Measurements from ENCODE around the gene HSD17B14. TPM values are rescaled to one million over a fixed set of nuclear protein-coding genes. Genes with fewer than 3 reads are reported as not detected.

HSD17B14 gene
- total RNA-seq, 1 experiment from 2014 or later: 3.9 TPM

DNA sequence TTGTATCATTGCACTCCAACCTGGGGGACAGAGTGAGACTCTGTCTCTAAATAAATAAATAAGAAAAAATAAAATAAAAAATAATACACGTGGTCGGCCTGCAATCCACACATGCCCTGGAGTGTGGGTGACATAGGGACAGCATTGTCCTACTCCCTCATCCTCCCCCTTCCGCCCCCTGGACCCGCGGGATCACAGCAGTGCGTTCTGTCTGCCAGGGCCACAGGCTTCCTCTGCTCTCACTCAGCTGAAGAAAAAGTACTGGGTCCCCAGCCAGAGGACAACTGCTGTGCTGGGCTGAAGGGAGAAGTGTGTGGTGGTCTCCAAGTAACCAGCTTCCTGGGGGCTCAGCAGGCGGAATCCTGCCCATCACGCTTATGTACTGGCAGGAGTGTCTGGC is 31.8 kb downstream of the HSD17B14 start:
- no peaks in the 10 kb centered on the region for H4K20me1 ChIP-seq (ENCODE audit: insufficient read depth)
- intact Hi-C loops (cut with micrococcal nuclease): no loop called here
- H3K9me3 ChIP-seq (ENCODE audit: control insufficient read depth in 1 of 2, insufficient read depth in 1 of 2, low read depth in 1 of 2, low read length in 2 of 2): no peaks in the 10 kb centered on the region
- H3K4me1 ChIP-seq (ENCODE audit: control insufficient read depth in 1 of 2, insufficient read depth in 2 of 2, low read length in 2 of 2): peaks cover 0 to 6% of the 10 kb centered on the region in 2 experiments; a peak in 1 of 4 replicates
- H3K9ac ChIP-seq (ENCODE audit: low read length): no peak overlapping the region
- no peak for ATAC-seq
- POLR2A ChIA-PET: no interaction called here
- BruUV-seq (replicated peaks): no TSS peak
- TF ChIP-seq POLR2A (IDR thresholded peaks at IDR 0.05; ENCODE audit: borderline replicate concordance, extremely low read depth, insufficient read depth, insufficient read length): no peak
- no peak for TF ChIP-seq ZFX (IDR thresholded peaks at IDR 0.05)
- TF ChIP-seq, protein P1, sequence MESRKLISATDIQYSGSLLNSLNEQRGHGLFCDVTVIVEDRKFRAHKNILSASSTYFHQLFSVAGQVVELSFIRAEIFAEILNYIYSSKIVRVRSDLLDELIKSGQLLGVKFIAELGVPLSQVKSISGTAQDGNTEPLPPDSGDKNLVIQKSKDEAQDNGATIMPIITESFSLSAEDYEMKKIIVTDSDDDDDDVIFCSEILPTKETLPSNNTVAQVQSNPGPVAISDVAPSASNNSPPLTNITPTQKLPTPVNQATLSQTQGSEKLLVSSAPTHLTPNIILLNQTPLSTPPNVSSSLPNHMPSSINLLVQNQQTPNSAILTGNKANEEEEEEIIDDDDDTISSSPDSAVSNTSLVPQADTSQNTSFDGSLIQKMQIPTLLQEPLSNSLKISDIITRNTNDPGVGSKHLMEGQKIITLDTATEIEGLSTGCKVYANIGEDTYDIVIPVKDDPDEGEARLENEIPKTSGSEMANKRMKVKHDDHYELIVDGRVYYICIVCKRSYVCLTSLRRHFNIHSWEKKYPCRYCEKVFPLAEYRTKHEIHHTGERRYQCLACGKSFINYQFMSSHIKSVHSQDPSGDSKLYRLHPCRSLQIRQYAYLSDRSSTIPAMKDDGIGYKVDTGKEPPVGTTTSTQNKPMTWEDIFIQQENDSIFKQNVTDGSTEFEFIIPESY (IDR thresholded peaks at IDR 0.05; ENCODE audit: extremely low read depth, insufficient replicate concordance, low read length): no peak
- no peak for TF ChIP-seq SRF (IDR thresholded peaks at IDR 0.05; ENCODE audit: low read depth)
- no peak for TF ChIP-seq TCF7L2 (IDR thresholded peaks at IDR 0.05; ENCODE audit: borderline replicate concordance, extremely low read depth, insufficient read depth, insufficient read length)
- TF ChIP-seq RAD21 (IDR thresholded peaks at IDR 0.05; ENCODE audit: low read depth): no peak
- TF ChIP-seq, protein P2, sequence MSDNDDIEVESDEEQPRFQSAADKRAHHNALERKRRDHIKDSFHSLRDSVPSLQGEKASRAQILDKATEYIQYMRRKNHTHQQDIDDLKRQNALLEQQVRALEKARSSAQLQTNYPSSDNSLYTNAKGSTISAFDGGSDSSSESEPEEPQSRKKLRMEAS (IDR thresholded peaks at IDR 0.05): no peak
- no peak for TF ChIP-seq SP1 (IDR thresholded peaks at IDR 0.05; ENCODE audit: low read depth)
- TF ChIP-seq CBX3 (IDR thresholded peaks at IDR 0.05; ENCODE audit: low read depth): no peak
- no peak for TF ChIP-seq EZH2phosphoT487 (IDR thresholded peaks at IDR 0.05; ENCODE audit: borderline replicate concordance)
- TF ChIP-seq ELF1 (IDR thresholded peaks at IDR 0.05; ENCODE audit: borderline replicate concordance, low read depth): no peak
- TF ChIP-seq FOSL1 (IDR thresholded peaks at IDR 0.05; ENCODE audit: low read depth): no peak
- TF ChIP-seq, protein P3, sequence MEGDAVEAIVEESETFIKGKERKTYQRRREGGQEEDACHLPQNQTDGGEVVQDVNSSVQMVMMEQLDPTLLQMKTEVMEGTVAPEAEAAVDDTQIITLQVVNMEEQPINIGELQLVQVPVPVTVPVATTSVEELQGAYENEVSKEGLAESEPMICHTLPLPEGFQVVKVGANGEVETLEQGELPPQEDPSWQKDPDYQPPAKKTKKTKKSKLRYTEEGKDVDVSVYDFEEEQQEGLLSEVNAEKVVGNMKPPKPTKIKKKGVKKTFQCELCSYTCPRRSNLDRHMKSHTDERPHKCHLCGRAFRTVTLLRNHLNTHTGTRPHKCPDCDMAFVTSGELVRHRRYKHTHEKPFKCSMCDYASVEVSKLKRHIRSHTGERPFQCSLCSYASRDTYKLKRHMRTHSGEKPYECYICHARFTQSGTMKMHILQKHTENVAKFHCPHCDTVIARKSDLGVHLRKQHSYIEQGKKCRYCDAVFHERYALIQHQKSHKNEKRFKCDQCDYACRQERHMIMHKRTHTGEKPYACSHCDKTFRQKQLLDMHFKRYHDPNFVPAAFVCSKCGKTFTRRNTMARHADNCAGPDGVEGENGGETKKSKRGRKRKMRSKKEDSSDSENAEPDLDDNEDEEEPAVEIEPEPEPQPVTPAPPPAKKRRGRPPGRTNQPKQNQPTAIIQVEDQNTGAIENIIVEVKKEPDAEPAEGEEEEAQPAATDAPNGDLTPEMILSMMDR (IDR thresholded peaks at IDR 0.05 in 2 of 3, conservative IDR thresholded peaks at IDR 0.05 in 1 of 3; ENCODE audit: borderline replicate concordance in 1 of 3, insufficient read depth in 1 of 3, low read depth in 2 of 3, low read length in 2 of 3): no peak
- TF ChIP-seq YY1 (IDR thresholded peaks at IDR 0.05; ENCODE audit: extremely low read depth, insufficient replicate concordance, low read depth, low read length): no peak
- no peak for TF ChIP-seq SIN3A (IDR thresholded peaks at IDR 0.05; ENCODE audit: low read depth)
- TF ChIP-seq, protein P4, sequence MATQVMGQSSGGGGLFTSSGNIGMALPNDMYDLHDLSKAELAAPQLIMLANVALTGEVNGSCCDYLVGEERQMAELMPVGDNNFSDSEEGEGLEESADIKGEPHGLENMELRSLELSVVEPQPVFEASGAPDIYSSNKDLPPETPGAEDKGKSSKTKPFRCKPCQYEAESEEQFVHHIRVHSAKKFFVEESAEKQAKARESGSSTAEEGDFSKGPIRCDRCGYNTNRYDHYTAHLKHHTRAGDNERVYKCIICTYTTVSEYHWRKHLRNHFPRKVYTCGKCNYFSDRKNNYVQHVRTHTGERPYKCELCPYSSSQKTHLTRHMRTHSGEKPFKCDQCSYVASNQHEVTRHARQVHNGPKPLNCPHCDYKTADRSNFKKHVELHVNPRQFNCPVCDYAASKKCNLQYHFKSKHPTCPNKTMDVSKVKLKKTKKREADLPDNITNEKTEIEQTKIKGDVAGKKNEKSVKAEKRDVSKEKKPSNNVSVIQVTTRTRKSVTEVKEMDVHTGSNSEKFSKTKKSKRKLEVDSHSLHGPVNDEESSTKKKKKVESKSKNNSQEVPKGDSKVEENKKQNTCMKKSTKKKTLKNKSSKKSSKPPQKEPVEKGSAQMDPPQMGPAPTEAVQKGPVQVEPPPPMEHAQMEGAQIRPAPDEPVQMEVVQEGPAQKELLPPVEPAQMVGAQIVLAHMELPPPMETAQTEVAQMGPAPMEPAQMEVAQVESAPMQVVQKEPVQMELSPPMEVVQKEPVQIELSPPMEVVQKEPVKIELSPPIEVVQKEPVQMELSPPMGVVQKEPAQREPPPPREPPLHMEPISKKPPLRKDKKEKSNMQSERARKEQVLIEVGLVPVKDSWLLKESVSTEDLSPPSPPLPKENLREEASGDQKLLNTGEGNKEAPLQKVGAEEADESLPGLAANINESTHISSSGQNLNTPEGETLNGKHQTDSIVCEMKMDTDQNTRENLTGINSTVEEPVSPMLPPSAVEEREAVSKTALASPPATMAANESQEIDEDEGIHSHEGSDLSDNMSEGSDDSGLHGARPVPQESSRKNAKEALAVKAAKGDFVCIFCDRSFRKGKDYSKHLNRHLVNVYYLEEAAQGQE (IDR thresholded peaks at IDR 0.05; ENCODE audit: low read depth): no peak
- no peak for TF ChIP-seq CEBPB (IDR thresholded peaks at IDR 0.05; ENCODE audit: low read depth)
- RAD21 ChIA-PET (ENCODE audit: low non-redundant PET in 1 of 2, low total read pairs in 2 of 2, uncharacterized antibody in 2 of 2, unreplicated experiment in 2 of 2): no interaction called here
- H3K27ac ChIP-seq (ENCODE audit: low read depth, low read length): no peak overlapping the region
- H3K4me3 ChIP-seq (replicated peaks in 1 of 2; ENCODE audit: low read depth in 1 of 2, low read length in 2 of 2): no peak overlapping the region
- DNase-seq (ENCODE audit: low read depth, low spot score): no peak
- peaks cover 0 to 4% of the 10 kb centered on the region in 2 experiments; a peak in 2 of 4 replicates for H3K36me3 ChIP-seq (ENCODE audit: control insufficient read depth in 1 of 2, insufficient read depth in 2 of 2, low read length in 2 of 2)
- CTCF ChIA-PET: no interaction called here
- H3K79me2 ChIP-seq (ENCODE audit: insufficient read depth, low read length): peaks cover 15% of the 10 kb centered on the region; the same call in 1 of the 2 replicates
- no peak overlapping the region for H2AFZ ChIP-seq (ENCODE audit: low read depth, low read length, poor library complexity, severe bottlenecking)
- H3K27me3 ChIP-seq (ENCODE audit: insufficient read depth, low read length): no peaks in the 10 kb centered on the region
- H3K9me2 ChIP-seq (ENCODE audit: insufficient read depth): no peaks in the 10 kb centered on the region
- H3K4me2 ChIP-seq (ENCODE audit: low read length): no peak overlapping the region

Measured in HCT116 (cell line).